Right hindlimb (tissue), 1 donor: ENCODE measurements around the gene STK11IP.

Experiments
- DNase-seq: peaks from one replicate; pipeline ENCODE4 v3.0.0-alpha.2; 2018

The STK11IP gene

GRCh38 chr2:219565130-219566080 lies 32.3 kb upstream of the STK11IP start:
- no peak for DNase-seq

GRCh38 chr2:219566640-219567039 lies 31.0 kb upstream of the STK11IP start:
- no peak for DNase-seq

DNA sequence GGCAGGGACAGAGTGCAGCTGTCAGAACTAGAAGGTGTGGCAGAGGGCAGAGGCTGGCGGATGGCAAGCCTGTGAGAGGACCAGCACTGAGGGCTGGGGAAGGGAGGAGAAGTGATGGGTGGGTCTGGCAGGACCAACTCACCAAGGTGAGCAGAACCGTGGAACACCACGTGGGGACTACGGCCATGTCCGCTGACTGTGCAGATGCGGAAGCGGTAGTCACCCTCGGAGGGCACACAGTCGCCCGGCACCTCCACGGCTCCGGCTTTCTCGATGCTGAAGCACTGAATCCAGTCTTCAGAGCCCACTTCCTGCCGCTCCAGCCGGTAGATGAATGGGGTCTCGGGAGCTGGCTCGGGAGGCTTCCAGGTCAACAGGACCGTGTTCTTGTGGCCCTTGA lies 30.5 kb upstream of the STK11IP start:
- DNase-seq = no peak

DNA sequence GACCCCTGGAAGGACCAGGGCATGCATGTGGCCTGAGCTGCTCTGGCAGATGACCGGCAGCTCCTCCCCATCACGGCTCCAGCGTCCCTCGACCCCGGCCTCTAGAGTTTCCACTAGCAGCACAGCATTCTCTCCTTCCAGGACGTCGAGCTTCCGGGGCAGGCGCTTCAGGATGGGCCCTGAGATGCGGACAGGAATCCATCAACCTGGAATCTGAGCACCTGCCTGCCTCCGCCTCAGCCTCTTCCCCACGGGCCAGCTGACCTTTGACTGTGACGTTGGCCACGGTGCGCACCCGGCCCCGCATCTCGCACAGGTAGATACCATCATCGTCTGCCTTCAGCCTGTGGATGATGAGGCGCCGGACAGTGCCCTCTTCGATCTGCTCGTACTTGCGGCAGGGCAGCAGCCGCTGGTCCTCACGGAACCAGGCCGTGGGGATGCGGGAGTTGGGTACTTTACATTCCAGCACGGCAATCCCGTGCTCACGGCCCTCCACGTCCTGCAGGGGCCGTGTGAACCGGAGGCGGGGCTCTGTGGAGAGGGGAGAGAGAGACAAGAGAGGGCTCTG lies 29.8 kb upstream of the STK11IP start:
- DNase-seq = no peak

- DNase-seq = no peak
Measured at GRCh38 chr2:219569041-219569440, 28.6 kb upstream of the STK11IP start.

- DNase-seq = no peak
Measured at GRCh38 chr2:219569635-219570034, 28.0 kb upstream of the STK11IP start.

GRCh38 chr2:219570194-219570923 lies 27.3 kb upstream of the STK11IP start:
- no peak for DNase-seq

- DNase-seq = no peak
Measured at GRCh38 chr2:219570924-219571310, 26.7 kb upstream of the STK11IP start.

- DNase-seq = peak; percentile 92
Measured at GRCh38 chr2:219571311-219572236, 26.1 kb upstream of the STK11IP start, which contains the start of gene OBSL1. Gene OBSL1 (minus strand): TSS chr2:219571539. CDS start chr2:219571232, 307 bp downstream.

GRCh38 chr2:219572237-219573001 lies 25.2 kb upstream of the STK11IP start, which contains the start of gene INHA:
Gene INHA (plus strand): TSS chr2:219572310. CDS start chr2:219572375, 65 bp downstream.
- no peak for DNase-seq

GRCh38 chr2:219573166-219573565 lies 24.5 kb upstream of the STK11IP start:
- no peak for DNase-seq

DNA sequence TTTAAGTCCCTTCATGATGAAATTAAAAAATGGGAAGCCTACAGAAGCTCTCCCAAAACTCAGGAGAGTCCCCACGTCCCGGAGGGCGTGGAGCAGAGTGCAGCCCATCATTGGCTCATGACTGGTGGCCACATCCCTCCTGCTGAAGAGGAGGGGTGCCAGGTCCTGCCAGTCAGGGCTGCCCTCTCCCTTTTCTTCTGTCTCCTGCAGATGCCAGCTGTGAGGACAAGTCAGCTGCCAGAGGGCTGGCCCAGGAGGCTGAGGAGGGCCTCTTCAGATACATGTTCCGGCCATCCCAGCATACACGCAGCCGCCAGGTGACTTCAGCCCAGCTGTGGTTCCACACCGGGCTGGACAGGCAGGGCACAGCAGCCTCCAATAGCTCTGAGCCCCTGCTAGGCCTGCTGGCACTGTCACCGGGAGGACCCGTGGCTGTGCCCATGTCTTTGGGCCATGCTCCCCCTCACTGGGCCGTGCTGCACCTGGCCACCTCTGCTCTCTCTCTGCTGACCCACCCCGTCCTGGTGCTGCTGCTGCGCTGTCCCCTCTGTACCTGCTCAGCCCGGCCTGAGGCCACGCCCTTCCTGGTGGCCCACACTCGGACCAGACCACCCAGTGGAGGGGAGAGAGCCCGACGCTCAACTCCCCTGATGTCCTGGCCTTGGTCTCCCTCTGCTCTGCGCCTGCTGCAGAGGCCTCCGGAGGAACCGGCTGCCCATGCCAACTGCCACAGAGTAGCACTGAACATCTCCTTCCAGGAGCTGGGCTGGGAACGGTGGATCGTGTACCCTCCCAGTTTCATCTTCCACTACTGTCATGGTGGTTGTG lies 23.0 kb upstream of the STK11IP start:
- no peak for DNase-seq

DNA sequence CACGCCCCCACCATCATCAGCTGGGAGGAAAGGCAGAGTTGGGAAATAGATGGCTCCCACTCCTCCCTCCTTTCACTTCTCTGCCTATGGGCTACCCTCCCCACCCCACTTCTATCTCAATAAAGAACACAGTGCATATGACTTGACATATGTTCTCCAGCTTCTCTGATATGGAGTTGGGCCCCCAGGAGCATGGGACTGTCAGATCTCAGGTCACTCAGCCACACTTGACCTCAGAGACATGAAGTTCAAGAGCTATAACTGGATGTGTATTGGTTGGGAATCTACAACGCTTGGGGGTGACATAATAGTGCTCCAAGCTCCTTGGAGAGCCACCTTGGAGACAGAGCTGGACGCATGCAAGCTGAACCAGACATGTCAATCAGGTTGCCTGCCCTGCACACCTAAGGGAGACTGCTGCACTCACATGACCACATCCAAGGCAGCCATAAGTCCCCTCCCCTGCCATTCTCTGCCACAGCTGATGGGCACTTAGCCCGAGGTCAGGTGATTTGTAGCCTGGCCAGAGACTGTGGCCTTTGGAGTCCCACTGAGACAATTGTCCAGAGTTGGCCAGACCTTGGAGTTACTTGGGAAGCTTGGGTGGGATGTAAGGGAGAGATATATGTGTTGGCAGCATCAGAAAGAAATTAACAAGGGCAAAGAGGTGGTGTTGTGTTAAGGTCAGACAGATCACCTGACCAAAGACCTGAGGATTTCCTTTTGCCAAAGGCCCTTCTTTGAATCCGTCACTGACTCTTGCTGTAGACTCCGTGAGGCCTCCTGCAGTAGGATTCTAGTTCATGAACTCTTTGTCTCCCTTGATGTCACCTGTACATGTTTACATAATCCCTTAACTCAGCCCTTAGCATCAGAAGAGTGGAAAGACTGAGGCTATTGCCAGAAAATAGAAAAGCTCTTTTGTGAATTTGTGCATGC lies 21.8 kb upstream of the STK11IP start:
- DNase-seq = no peak

DNA sequence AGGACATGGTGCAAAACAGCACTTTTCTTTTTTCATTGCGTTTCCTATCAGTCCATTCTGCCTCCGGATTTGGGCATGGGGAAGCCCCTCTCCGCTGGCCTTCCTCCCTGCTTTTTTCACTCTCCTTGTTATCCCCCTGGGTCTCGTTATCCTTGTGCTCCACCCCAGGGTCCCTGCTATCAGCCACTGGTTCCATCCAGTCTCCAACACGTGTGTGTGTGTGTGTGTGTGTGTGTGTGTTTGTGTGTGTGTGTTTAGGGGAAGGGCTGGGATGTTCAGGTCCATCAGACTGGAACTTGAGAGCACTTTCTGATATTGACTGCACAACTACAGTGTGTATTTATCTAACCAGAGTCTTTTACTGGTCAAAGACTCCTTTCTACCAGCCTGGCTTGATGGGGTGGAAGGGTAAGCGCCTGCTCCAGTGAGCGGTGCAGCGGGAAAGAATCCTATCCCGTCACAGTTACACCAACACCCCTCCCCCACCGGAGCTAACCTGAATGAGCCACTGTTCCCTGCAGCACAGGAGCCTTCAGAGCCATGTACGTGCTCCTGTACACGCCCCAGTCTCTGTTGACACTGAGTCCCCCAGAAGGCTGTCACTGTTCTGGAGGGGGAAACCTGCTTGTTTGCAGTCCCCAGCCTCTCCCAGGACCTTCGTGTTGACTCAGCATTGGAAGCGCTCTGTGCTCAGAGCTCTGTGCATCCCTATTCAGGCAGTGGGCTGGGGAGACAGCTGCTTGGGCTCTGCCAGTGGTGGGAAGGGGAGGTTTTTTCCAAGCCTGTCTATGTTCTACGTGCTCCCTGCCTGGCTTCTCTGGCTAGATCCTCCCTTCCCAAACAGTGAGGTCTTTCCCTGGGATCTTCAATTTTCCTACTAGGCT lies 20.9 kb upstream of the STK11IP start:
- DNase-seq = peak; percentile 77

DNA sequence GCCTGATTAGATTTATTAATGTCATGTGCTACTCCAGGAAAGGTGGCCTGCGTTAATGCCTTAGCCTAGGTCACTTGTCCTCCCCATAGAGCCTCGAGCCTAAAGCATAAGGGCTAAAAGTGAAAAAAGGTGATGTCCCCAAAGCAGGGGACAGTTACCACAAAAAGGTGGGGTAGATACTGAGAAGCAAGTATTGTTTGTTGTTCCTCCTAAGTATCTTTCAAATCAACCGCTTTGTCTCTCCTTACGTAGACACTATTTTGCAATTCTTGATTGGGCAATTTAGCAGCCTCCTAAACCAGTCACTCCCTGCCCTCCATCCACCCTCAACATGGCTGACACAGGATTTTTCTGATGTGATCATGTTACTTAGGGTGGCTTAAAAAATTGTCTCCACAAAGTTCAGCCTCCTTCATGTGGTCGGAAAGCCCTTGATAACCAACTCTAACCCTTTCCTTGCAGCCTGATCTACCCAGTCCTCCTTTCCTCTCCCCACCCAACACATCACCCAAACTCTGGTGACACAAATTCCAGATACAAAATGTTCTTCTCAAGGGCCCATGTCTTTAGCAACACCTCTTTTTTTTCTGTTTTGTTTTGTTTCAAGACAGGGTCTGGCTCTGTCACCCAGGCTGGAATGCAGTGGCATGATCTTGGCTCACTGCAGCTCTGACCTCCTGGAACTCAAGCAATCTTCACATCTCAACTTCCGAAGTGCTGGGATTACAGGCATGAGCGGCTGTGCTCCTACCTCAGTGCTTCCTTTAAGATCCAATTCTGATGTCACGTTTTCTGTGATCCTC lies 18.6 kb upstream of the STK11IP start:
- DNase-seq = no peak

GRCh38 chr2:219581346-219581745 lies 16.3 kb upstream of the STK11IP start:
- no peak for DNase-seq

DNA sequence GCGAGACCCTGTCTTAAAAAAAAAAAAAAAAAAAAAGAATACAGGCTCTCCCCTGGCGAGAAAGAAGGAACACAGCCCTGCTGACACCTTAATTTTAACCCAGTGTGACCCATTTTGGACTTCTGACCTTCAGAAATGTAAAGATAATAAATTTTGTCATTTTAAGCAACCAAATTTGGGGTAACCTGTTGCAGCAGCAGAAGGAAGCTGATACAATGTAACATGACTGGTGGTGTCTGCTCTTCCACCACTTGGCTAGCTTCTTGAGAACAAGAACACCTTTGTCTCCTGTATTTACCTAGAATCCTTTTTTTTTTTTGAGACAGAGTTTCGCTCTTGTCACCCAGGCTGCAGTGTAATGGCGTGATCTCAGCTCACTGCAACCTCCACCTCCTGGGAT lies 6.6 kb upstream of the STK11IP start:
- no peak for DNase-seq
